H9 (cell line): Measurements from ENCODE around the gene LRP1B. TPM values are rescaled to one million over a fixed set of nuclear protein-coding genes. Genes with fewer than 3 reads are reported as not detected.

Experiments used
- DNase-seq: peaks from one replicate; pipeline ENCODE4 v3.0.0-alpha.2; 2017
- H2AFZ ChIP-seq: one replicate; pipeline ENCODE4 v1.6.1; 2013; ENCODE audit warnings: mild to moderate bottlenecking, low read length, control low read depth, moderate library complexity
- H2AK5ac ChIP-seq: 2 replicates; pipeline ENCODE4 v1.6.1; 2013; ENCODE audit warnings: low read length, control low read depth, mixed read lengths; ENCODE audit not compliant: insufficient read length
- H2BK120ac ChIP-seq: one replicate; pipeline ENCODE4 v1.6.1; 2013; ENCODE audit warnings: low read depth, mild to moderate bottlenecking, low read length, control low read depth, inconsistent platforms; ENCODE audit not compliant: poor library complexity, severe bottlenecking
- H2BK12ac ChIP-seq: 2 replicates; pipeline ENCODE4 v1.6.1; 2013; ENCODE audit warnings: low read length, control low read depth, mixed read lengths, low read depth; ENCODE audit not compliant: insufficient read length
- H2BK15ac ChIP-seq: 2 replicates; pipeline ENCODE4 v1.6.1; 2013; ENCODE audit warnings: low read depth, low read length, control low read depth
- H2BK20ac ChIP-seq: one replicate; pipeline ENCODE4 v1.6.1; 2013; ENCODE audit warnings: low read depth, mild to moderate bottlenecking, low read length, control low read depth, inconsistent platforms; ENCODE audit not compliant: poor library complexity, severe bottlenecking
- H2BK5ac ChIP-seq: 2 replicates; pipeline ENCODE4 v1.6.1; 2013; ENCODE audit warnings: low read length, control low read depth, mixed read lengths; ENCODE audit not compliant: insufficient read length
- H3K14ac ChIP-seq: 2 replicates; pipeline ENCODE4 v1.6.1; 2013; ENCODE audit warnings: low read length, control low read depth; ENCODE audit not compliant: insufficient read depth
- H3K18ac ChIP-seq: 2 replicates; pipeline ENCODE4 v1.6.1; 2013; ENCODE audit warnings: low read depth, mild to moderate bottlenecking, mixed read lengths, low read length, control low read depth; ENCODE audit not compliant: insufficient read length
- H3K23ac ChIP-seq: 2 replicates; pipeline ENCODE4 v1.6.1; 2013; ENCODE audit warnings: low read length, control low read depth, mixed read lengths, low read depth; ENCODE audit not compliant: insufficient read length
- H3K23me2 ChIP-seq: 2 replicates; pipeline ENCODE4 v1.6.1; 2013; ENCODE audit warnings: low read depth, mild to moderate bottlenecking, mixed read lengths, low read length, control low read depth; ENCODE audit not compliant: insufficient read length, poor library complexity, severe bottlenecking
- H3K27ac ChIP-seq: 2 replicates; pipeline ENCODE4 v1.5.1; 2013; ENCODE audit warnings: low read length, control low read depth, mixed read lengths, low read depth; ENCODE audit not compliant: insufficient read length
- H3K27me3 ChIP-seq: 2 replicates; pipeline ENCODE4 v1.6.1; 2013; ENCODE audit warnings: low read length, control low read depth, inconsistent platforms; ENCODE audit not compliant: insufficient read depth
- H3K4ac ChIP-seq: 2 replicates; pipeline ENCODE4 v1.6.1; 2013; ENCODE audit warnings: low read depth, mild to moderate bottlenecking, control low read depth, inconsistent platforms, low read length, moderate library complexity
- H3K4me1 ChIP-seq: 2 replicates; pipeline ENCODE4 v1.6.1; 2013; ENCODE audit warnings: low read length, control low read depth, inconsistent platforms; ENCODE audit not compliant: insufficient read depth
- H3K4me2 ChIP-seq: 2 replicates; pipeline ENCODE4 v1.6.1; 2013; ENCODE audit warnings: low read length, control low read depth, mixed read lengths; ENCODE audit not compliant: insufficient read length, insufficient read depth
- H3K56ac ChIP-seq: 2 replicates; pipeline ENCODE4 v1.6.1; 2013; ENCODE audit warnings: low read depth, mild to moderate bottlenecking, mixed read lengths, low read length, control low read depth; ENCODE audit not compliant: insufficient read length
- H3K79me1 ChIP-seq: 2 replicates; pipeline ENCODE4 v1.6.1; 2013; ENCODE audit warnings: low read depth, mild to moderate bottlenecking, moderate library complexity, low read length, control low read depth, inconsistent platforms; ENCODE audit not compliant: insufficient read depth, poor library complexity, severe bottlenecking
- H3K79me2 ChIP-seq: 2 replicates; pipeline ENCODE4 v1.6.1; 2013; ENCODE audit warnings: low read length, control low read depth, inconsistent platforms; ENCODE audit not compliant: insufficient read depth
- H3K9ac ChIP-seq: 2 replicates; pipeline ENCODE4 v1.6.1; 2013; ENCODE audit warnings: low read length, control low read depth, mixed read lengths; ENCODE audit not compliant: insufficient read length; ENCODE audit errors: extremely low read depth
- H3K9me3 ChIP-seq: one replicate; pipeline ENCODE4 v1.6.1; 2013; ENCODE audit warnings: low read depth, low read length, inconsistent platforms; ENCODE audit not compliant: control insufficient read depth
- H3T11ph ChIP-seq: one replicate; pipeline ENCODE4 v1.6.1; 2013; ENCODE audit warnings: mild to moderate bottlenecking, low read length, control low read depth, inconsistent platforms
- H4K20me1 ChIP-seq: one replicate; pipeline ENCODE4 v1.6.1; 2013; ENCODE audit not compliant: control insufficient read depth, insufficient read length, insufficient read depth
- H4K5ac ChIP-seq: 2 replicates; pipeline ENCODE4 v1.6.1; 2013; ENCODE audit warnings: low read depth, mild to moderate bottlenecking, mixed read lengths, low read length, control low read depth; ENCODE audit not compliant: insufficient read length
- H4K8ac ChIP-seq: replicated peaks from 2 replicates; pipeline ENCODE4 v1.6.1; 2013; ENCODE audit warnings: low read length, control low read depth, mixed read lengths, low read depth; ENCODE audit not compliant: insufficient read length
- H4K91ac ChIP-seq: 2 replicates; pipeline ENCODE4 v1.6.1; 2013; ENCODE audit warnings: low read depth, mild to moderate bottlenecking, moderate library complexity, mixed read lengths, low read length, control low read depth; ENCODE audit not compliant: insufficient read length
- H3K27ac Mint-ChIP-seq, 3 experiments: 2 replicates in 2 of 3; 3 replicates in 1 of 3; pipeline ENCODE4 v1.8.0; 2020 to 2021; ENCODE audit warnings: mixed read lengths in 3 of 3, mild to moderate bottlenecking in 1 of 3, moderate library complexity in 1 of 3
- H3K27me3 Mint-ChIP-seq: 2 replicates; pipeline ENCODE4 v1.8.0; 2021; ENCODE audit warnings: low read depth, mild to moderate bottlenecking, moderate library complexity, mixed read lengths
- H3K36me3 Mint-ChIP-seq, 3 experiments: 2 replicates in 2 of 3; 3 replicates in 1 of 3; pipeline ENCODE4 v1.8.0; 2020 to 2021; ENCODE audit warnings: low read depth in 3 of 3, mixed read lengths in 3 of 3; ENCODE audit not compliant: insufficient read depth in 1 of 3
- H3K4me1 Mint-ChIP-seq, 2 experiments: 2 replicates each; pipeline ENCODE4 v1.8.0; 2020; ENCODE audit warnings: mixed read lengths in 2 of 2
- H3K4me3 Mint-ChIP-seq, 2 experiments: 2 replicates in 1 of 2; 3 replicates in 1 of 2; pipeline ENCODE4 v1.8.0; 2020 to 2021; ENCODE audit warnings: mild to moderate bottlenecking in 2 of 2, mixed read lengths in 2 of 2, moderate library complexity in 1 of 2
- H3K9me3 Mint-ChIP-seq, 2 experiments: 2 replicates in 1 of 2; 3 replicates in 1 of 2; pipeline ENCODE4 v1.8.0; 2020; ENCODE audit warnings: mild to moderate bottlenecking in 2 of 2, mixed read lengths in 2 of 2, moderate library complexity in 1 of 2
- CTCF ChIP-seq: fragments of 200-600 bp; sonication (generic); conservative IDR thresholded peaks from 3 replicates; pipeline ENCODE4 v1.8.0; 2021; ENCODE audit warnings: antibody characterized with exemption, mild to moderate bottlenecking
- WGBS: extraction: QIAGEN DNeasy Blood & Tissue Kit; methylation state at CpG from one replicate; pipeline ENCODE4 v1.1.7; 2013; ENCODE audit warnings: missing lambda C conversion rate, low lambda C conversion rate, mixed read lengths; ENCODE audit not compliant: insufficient read length; ENCODE audit errors: extremely low coverage; 5-methylcytosine and 5-hydroxymethylcytosine counted together
- total RNA-seq: library from RNA; stranded (reverse); gene quantifications from 2 replicates; pipeline ENCODE4 v1.2.1, GENCODE V29; 2021

LRP1B gene
- total RNA-seq, 1 experiment from 2014 or later, result not detected

DNA sequence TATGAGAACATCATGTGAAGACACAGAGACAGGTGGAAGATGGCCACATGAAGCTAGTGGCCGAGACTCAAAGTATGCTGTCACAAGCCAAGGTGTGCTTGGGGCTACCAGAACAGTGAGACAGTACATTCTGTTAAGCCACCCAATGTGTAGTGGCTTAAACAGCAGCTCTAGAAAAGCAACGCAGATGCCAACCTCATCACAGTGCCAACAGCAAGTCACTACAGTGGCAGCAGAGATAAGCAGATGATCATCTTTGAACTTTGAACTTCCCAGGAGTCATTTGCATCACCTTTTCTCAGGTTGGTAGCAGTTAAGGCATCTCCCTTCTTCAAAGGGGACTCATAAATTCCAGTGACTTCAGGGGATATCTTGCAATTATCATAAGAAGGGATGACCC, 394.4 kb downstream of the LRP1B start:
- Histone ChIP-seq H2BK15ac (no peak overlapping the region), H2BK20ac (no peak overlapping the region), H3K27me3 (no peaks in the 10 kb centered on the region), H4K91ac (no peak overlapping the region), H3K56ac (no peak overlapping the region), H4K5ac (no peak overlapping the region), H3T11ph (no peak overlapping the region), H3K4me2 (no peak overlapping the region), H3K18ac (no peak overlapping the region), H3K23ac (no peak overlapping the region), H3K4me1 (peaks cover 6% of the 10 kb centered on the region; the same call in 1 of the 2 replicates), H3K79me1 (no peaks in the 10 kb centered on the region), H3K27ac (no peak overlapping the region), H2BK120ac (no peak overlapping the region), H3K23me2 (no peaks in the 10 kb centered on the region), H3K4ac (no peak overlapping the region), H2BK5ac (no peak overlapping the region), H2AK5ac (no peak overlapping the region), H2AFZ (no peak overlapping the region), H3K9ac (no peak overlapping the region), H2BK12ac (no peak overlapping the region), H4K8ac (no peak overlapping the region), H3K14ac (no peak overlapping the region), H4K20me1 (no peaks in the 10 kb centered on the region), H3K79me2 (no peaks in the 10 kb centered on the region), H3K9me3 (no peaks in the 10 kb centered on the region)
- no peaks in the 10 kb centered on the region for H3K27me3 Mint-ChIP-seq
- H3K36me3 Mint-ChIP-seq, result no peaks in the 10 kb centered on the region; a peak in 2 of 7 replicates
- no peak for DNase-seq
- no peaks in the 10 kb centered on the region for H3K9me3 Mint-ChIP-seq
- H3K4me1 Mint-ChIP-seq, result peaks cover 16 to 17% of the 10 kb centered on the region in 2 experiments
- no peak overlapping the region for H3K27ac Mint-ChIP-seq
- H3K4me3 Mint-ChIP-seq, result no peak overlapping the region
- WGBS, result no CpG with 5 or more reads among the region's 2 CpGs
- no peak for TF ChIP-seq CTCF
